Activated CD4-positive, alpha-beta T cell treated with anti-CD3 and anti-CD28 coated beads, Interleukin-2, amount 50 U/mL, for 16 hours (primary cell): ENCODE results near the gene SF3B4.
A peak's percentile ranks its signal among the peaks of the same experiment; 100 is the strongest.
"Not testable (repeated sequence)": the region's sequence is repeated elsewhere in the genome, so short reads cannot be mapped to it uniquely, and the experiment has no call there.

Experiments used
- DNase-seq: peaks from one replicate; pipeline ENCODE4 v3.0.0-alpha.2; 2020

Gene SF3B4

GRCh38 chr1:149887456-149888246 is 40.0 kb downstream of the SF3B4 start:
- DNase-seq, result peak; percentile 96

DNA sequence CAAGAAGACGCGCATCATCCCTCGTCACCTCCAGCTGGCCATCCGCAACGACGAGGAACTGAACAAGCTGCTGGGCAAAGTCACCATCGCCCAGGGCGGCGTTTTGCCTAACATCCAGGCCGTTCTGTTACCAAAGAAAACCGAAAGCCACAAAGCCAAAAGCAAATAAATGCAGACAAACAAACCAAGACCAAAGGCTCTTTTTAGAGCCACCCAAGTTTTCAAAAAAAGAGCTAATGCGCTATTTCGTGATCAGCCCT is 40.5 kb downstream of the SF3B4 start:
- not testable (repeated sequence) for DNase-seq

- DNase-seq, result peak; percentile 97
Observed at GRCh38 chr1:149886396-149887195, 41.0 kb downstream of the SF3B4 start.

DNA sequence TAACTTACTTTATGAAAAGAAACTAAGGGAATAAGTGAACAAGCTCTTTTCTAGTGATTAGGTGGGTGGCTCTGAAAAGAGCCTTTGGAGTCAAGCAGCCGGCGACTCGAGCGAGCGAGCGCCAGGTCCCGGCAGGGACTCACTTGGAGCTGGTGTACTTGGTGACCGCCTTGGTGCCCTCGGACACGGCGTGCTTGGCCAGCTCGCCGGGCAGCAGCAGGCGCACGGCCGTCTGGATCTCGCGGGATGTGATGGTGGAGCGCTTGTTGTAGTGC is 41.5 kb downstream of the SF3B4 start:
- not testable (repeated sequence) for DNase-seq

- DNase-seq, result peak; percentile 86
Observed at GRCh38 chr1:149885339-149886120, 42.1 kb downstream of the SF3B4 start.

- DNase-seq, result peak; percentile 45
Observed at GRCh38 chr1:149884433-149885338, 42.9 kb downstream of the SF3B4 start.

- no peak for DNase-seq
Observed at GRCh38 chr1:149883598-149884247, 43.9 kb downstream of the SF3B4 start.

DNA sequence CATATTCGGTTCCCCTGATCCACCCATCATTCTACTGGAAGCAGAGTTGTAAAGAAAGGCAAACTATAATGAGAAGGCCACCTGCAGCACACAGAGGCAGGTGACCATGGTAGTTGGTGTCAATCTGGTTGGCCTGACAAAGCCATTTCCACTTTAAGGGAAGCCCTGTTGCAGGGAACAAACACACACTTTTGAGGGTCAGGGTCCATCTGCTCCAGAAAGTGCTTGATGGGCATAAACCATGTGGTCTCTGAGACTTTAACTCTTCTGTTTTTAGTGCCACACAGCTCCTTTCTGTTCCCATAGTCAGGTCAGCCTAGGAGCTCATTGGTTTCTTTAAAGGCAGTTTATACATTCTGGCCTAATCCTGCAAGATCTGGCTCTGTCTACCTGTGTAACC is 45.7 kb downstream of the SF3B4 start:
- DNase-seq, result no peak

DNA sequence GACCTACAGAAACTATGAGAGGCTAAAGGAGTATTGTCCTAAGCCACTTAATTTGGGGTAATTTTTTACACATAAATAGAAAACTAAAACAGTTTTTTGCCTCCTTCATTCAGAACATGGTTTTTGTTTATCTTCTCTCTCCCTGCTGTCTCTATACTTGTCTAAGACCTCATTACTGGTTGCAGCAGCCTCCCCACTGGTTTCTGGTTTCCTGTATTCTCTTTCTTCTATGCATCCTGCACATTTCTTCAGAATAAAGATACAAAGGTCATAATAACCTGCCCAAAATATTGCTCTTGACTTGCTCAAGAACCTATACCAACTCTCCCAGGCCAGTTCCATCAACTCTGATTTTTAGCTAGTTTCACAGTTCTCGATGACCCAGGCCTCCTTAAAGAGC is 48.0 kb downstream of the SF3B4 start:
- no peak for DNase-seq

DNA sequence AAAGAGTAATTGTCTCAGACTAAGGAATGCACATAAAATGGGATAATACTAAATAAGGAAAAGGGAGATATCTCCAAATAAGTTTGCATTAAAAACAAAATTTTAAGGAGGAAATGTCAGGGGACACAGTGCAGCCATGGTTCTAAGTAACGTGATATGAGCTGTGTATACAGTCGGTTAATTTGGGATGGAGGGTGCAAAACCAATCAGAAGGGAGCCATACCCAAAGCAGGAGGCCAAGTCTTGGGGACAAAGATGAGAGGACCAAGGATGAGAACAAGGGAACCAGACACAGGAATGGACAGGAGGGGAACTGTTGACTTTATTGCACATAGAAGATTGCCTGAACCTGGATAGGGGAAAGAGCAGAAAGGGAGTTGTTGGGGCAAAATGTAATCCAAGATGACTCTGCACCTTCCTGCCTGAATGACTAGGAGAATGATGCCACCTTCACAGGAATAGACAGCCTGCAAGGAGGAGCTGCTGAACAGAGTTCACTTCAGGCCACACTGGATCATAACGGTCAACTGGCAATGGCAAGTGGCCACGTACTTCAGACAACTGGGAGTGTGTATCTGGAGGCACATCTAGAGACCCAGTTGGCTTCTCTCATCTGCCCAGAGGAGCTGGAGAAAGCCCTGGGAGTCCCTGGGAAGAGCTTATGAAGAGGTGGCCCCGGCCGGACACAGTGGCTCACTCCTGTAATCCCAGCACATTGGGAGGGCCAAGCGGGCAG is 50.2 kb downstream of the SF3B4 start:
- DNase-seq, result no peak
